ENCODE measurements around the gene CD151.
A peak's percentile ranks its signal among the peaks of the same experiment; 100 is the strongest.

CD151 gene

GRCh38 chr11:829847-830294, 2.9 kb upstream of the CD151 start:
- DNase-seq, result no peak

GRCh38 chr11:830295-831117, 2.2 kb upstream of the CD151 start:
- no peak for DNase-seq

- DNase-seq, result no peak
These were observed 1.5 kb upstream of the CD151 start for GRCh38 chr11:831118-831864.

DNA sequence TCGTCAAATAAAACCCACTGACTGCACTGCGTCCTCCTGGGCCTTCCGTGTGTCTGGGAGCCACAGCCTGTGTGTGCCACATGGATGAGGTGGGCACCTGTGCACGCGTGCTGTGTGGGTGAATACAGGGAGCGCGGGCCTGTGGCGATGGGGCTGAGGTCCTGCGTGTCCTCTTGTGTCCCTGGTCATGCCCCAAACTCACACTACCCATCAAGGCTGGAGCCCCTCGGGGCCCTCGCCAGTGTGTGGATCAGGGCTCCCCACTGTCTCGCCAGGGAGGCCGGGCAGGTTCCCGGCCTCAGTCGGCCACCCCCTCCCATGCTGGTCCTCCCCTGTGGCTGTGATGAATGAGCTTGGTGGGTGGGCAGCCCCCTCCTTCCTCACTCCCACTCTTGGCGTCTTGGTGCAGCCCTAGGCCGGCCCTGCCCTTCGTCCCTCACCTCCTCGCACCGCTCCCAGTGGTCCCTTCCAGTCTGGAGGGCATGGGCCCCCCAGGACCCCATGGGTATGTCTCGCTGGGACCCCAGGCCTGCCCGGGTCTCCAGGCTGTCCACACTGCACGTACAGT, 707 bp upstream of the CD151 start:
- DNase-seq, result no peak

- no peak for DNase-seq
These were observed 501 bp downstream of the CD151 start for GRCh38 chr11:833114-833791.

GRCh38 chr11:833849-834311, 1.1 kb downstream of the CD151 start:
- peak; percentile 7 for DNase-seq

- peak; percentile 31 for DNase-seq
These were observed 1.9 kb downstream of the CD151 start for GRCh38 chr11:834371-835316.

GRCh38 chr11:836274-836673, 3.5 kb downstream of the CD151 start:
- DNase-seq, result no peak

GRCh38 chr11:836700-837099, 3.9 kb downstream of the CD151 start:
- DNase-seq, result no peak

DNA sequence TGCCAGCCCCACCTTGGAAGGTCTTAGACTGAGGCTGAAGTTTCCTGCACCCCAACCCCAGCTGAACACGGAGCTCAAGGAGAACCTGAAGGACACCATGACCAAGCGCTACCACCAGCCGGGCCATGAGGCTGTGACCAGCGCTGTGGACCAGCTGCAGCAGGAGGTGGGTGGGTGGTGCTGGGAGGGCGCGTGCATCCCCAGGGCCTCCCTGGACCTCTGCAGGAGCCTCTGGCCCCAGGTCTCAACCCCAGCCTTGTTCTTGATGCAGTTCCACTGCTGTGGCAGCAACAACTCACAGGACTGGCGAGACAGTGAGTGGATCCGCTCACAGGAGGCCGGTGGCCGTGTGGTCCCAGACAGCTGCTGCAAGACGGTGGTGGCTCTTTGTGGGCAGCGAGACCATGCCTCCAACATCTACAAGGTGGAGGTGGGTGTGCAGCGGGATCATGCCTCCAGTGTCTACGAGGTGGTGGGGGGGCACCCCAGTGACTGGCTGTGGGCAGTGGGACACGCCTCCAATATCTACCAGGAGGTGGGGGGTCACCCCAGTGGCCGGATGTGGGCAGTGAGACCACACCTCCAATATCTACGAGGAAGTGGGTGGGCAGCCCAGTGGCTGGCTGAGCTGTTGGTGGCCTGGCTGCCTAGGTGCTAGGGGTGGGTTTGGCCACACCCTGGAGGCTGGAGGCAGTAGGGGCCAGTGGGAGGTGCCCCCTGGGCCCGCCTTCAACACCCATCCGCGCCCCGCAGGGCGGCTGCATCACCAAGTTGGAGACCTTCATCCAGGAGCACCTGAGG, 4.6 kb downstream of the CD151 start:
- no peak for DNase-seq

DNA sequence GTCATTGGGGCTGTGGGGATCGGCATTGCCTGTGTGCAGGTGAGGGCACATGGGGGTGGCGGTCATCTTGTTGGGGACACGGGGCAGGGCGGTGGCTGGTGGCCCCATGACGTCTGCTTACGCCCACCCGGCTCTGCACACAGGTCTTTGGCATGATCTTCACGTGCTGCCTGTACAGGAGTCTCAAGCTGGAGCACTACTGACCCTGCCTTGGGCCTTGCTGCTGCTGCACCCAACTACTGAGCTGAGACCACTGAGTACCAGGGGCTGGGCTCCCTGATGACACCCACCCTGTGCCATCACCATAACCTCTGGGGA, 5.2 kb downstream of the CD151 start:
- no peak for DNase-seq

- DNase-seq, result no peak
These were observed 5.9 kb downstream of the CD151 start for GRCh38 chr11:838441-839279.

GRCh38 chr11:839280-839623, 6.5 kb downstream of the CD151 start:
- no peak for DNase-seq

GRCh38 chr11:839875-840617, 7.3 kb downstream of the CD151 start:
- DNase-seq, result no peak

- no peak for DNase-seq
These were observed 9.2 kb downstream of the CD151 start for GRCh38 chr11:841981-842369.

GRCh38 chr11:842370-843002, 9.7 kb downstream of the CD151 start, which contains the start of the genes POLR2L and TSPAN4:
Gene POLR2L (minus strand): TSS chr11:842529. CDS start chr11:842508, 21 bp downstream.
Gene TSPAN4 (plus strand): TSS chr11:842852. CDS start chr11:850305, 7,453 bp downstream.
- peak; percentile 72 for DNase-seq

- no peak for DNase-seq
These were observed 10.5 kb downstream of the CD151 start for GRCh38 chr11:843086-843734.
